HG02678 (cell line): Measurements from ENCODE around the gene ZNF446.

ENCODE experiments used
- ATAC-seq: cut with Tn5 transposase; IDR thresholded peaks from one replicate; pipeline ENCODE4 v1.9.1; 2021; ENCODE audit warnings: mild to moderate bottlenecking, moderate library complexity; ENCODE audit not compliant: unreplicated experiment

The ZNF446 gene

DNA sequence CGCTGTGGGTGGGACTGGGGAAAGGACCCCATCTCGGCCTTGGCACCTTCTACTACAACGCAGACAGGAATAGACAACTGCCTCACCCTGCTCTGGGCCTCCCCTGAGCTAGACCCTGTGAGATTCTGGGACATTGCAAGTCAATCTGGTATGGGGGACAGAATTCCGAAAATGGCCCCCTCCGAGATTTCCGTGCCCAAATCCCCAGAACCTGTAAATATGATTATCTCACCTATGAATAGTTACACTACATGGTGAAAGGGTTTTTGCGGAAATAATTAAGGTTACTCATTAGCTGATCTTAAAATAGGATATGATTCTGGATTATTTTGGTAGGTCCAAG, 44.1 kb downstream of the ZNF446 start:
- ATAC-seq, result no peak

DNA sequence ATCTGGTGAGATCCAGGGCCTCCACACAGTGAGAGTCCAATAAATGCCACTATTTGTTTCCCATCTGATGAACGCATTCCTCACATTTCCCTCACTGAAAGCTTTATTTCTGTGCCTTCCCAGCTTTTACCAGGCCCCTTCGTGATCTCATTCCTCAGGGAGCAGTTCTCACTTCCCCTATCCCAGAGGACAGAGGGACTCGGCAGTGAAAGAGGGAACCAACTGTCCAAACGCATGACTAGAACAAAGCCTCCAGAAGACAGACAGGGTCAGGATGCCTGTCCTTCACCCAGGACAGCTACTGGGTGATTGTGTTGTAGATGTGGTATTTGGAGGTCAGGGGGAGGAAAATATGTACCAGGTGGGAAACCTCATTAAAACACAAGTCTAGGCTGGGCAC, 45.5 kb downstream of the ZNF446 start:
- ATAC-seq, result no peak

DNA sequence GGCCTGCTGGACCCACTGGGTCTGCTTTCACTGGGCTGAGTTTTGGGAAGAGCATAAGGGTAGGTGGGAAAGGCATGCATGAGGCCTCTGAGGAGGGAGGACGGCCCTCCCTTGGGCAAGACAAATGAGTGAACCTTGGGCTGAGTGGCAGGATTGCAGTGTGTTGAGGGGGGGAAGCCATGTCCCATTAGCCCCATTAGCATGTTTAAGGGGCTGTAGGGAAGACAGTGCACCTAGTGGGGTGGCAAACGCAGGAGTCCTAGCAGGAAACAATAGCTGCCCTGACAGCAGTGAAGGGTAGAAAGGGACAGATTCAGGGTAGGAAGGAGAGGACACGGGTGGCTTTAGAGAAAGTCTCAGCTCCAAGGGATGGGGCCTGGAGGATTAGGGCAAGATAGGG, 46.6 kb downstream of the ZNF446 start:
- ATAC-seq, result no peak

DNA sequence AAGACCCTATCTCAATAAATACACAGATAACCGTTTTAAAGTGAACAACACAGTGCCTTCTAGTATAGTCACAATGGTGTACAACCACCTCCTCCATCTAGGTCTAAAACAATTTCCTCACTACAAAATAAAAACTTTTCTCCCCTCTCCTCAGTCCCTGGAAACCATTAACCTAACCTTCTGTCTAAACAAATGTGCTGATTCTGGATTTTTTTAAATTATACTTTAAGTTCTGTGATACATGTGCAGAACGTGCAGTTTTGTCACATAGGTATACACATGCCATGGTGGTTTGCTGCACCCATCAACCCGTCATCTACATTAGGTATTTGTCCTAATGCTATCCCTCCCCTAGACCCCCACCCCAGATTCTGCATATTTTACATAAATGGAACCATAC, 53.3 kb downstream of the ZNF446 start:
- ATAC-seq, result no peak
